Measurements from ENCODE around the gene P4HA2. TPM values are rescaled to one million over a fixed set of nuclear protein-coding genes. Genes with fewer than 3 reads are reported as not detected.

P4HA2 gene
- total RNA-seq, 1 donor from 2014 or later, result 104 TPM

DNA sequence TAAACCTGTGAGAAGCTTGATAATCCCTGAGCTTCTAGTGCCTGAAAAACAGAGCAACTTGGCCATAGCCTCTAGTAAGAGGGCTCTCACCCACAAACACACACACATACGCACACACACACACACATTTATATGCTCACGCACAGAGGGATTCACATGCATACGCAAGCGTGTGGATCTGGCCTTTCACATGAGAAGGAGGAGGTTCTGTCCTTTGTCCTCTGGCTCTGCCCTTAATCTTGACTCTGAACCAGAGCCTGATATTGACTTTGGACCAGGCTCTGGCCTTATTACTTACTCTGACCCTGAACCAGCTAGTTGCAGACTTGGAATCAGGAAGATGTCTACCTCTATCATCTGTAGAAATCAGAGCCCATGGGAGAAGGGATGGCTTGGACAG is 10.0 kb upstream of the P4HA2 start:
- H3K4me3 Mint-ChIP-seq (ENCODE audit: unreplicated experiment), result no peak overlapping the region
- DNase-seq (ENCODE audit: extremely low spot score, unreplicated experiment), result no peak
- peaks cover 9% of the 10 kb centered on the region for H3K9me3 Mint-ChIP-seq (ENCODE audit: unreplicated experiment)
- H3K4me1 Mint-ChIP-seq (ENCODE audit: unreplicated experiment), result no peaks in the 10 kb centered on the region
- TF ChIP-seq, protein P1, sequence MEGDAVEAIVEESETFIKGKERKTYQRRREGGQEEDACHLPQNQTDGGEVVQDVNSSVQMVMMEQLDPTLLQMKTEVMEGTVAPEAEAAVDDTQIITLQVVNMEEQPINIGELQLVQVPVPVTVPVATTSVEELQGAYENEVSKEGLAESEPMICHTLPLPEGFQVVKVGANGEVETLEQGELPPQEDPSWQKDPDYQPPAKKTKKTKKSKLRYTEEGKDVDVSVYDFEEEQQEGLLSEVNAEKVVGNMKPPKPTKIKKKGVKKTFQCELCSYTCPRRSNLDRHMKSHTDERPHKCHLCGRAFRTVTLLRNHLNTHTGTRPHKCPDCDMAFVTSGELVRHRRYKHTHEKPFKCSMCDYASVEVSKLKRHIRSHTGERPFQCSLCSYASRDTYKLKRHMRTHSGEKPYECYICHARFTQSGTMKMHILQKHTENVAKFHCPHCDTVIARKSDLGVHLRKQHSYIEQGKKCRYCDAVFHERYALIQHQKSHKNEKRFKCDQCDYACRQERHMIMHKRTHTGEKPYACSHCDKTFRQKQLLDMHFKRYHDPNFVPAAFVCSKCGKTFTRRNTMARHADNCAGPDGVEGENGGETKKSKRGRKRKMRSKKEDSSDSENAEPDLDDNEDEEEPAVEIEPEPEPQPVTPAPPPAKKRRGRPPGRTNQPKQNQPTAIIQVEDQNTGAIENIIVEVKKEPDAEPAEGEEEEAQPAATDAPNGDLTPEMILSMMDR (IDR thresholded peaks at IDR 0.05), result no peak
- H3K36me3 Mint-ChIP-seq (ENCODE audit: unreplicated experiment), result no peaks in the 10 kb centered on the region
- H3K27me3 Mint-ChIP-seq (ENCODE audit: unreplicated experiment), result peaks cover 3% of the 10 kb centered on the region
- no peak overlapping the region for H3K27ac Mint-ChIP-seq (ENCODE audit: unreplicated experiment)

DNA sequence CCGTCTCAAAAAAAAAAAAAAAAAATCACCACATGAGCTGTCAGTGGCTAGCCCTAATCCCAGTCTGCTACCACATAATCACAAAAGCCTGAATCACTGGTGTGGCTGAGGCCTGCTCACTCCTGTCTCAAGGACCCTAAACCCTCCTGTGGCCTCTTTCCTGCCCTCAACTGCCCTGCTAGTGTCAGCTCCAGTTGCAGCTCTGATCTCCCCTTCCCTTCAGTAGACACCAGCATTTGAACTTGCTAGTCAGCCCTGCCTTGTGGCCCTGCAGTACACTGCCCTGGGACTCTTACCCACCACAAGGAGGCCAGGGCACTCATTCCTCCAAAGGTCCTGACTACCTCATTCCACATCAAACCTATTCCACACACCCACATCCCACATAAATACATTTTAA is 9.5 kb upstream of the P4HA2 start:
- Mint-ChIP-seq H3K4me1 (ENCODE audit: unreplicated experiment) (no peaks in the 10 kb centered on the region), H3K27me3 (ENCODE audit: unreplicated experiment) (peaks cover 5% of the 10 kb centered on the region), H3K9me3 (ENCODE audit: unreplicated experiment) (peaks cover 9% of the 10 kb centered on the region), H3K4me3 (ENCODE audit: unreplicated experiment) (no peak overlapping the region), H3K36me3 (ENCODE audit: unreplicated experiment) (no peaks in the 10 kb centered on the region), H3K27ac (ENCODE audit: unreplicated experiment) (no peak overlapping the region)
- DNase-seq (ENCODE audit: extremely low spot score, unreplicated experiment), result no peak
- TF ChIP-seq, protein P1 (IDR thresholded peaks at IDR 0.05), result no peak

DNA sequence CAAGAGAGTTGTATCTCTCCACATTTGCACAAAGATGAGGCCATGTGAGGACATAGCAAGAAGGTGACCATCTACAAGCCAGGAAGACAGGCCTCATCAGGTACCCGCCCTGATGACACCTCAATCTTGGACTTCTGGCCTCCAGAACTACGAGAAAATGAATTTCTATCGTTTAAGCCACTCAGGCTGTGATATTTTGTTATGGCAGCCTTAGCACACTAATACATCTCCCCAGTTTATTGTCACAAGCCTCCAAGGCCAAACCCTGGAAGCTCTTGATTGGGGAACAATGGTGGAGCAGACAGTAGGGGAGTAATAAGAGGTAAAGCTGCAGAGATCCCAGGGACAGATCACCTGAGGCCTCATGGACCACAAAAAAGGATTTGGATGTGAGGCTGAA is 7.7 kb upstream of the P4HA2 start:
- Mint-ChIP-seq H3K9me3 (ENCODE audit: unreplicated experiment) (no peaks in the 10 kb centered on the region), H3K36me3 (ENCODE audit: unreplicated experiment) (no peaks in the 10 kb centered on the region), H3K4me3 (ENCODE audit: unreplicated experiment) (no peak overlapping the region), H3K4me1 (ENCODE audit: unreplicated experiment) (no peaks in the 10 kb centered on the region), H3K27ac (ENCODE audit: unreplicated experiment) (no peak overlapping the region), H3K27me3 (ENCODE audit: unreplicated experiment) (peaks cover 3% of the 10 kb centered on the region)
- DNase-seq (ENCODE audit: extremely low spot score, unreplicated experiment), result no peak
- TF ChIP-seq, protein P1 (IDR thresholded peaks at IDR 0.05), result no peak

- no peak for DNase-seq (ENCODE audit: extremely low spot score, unreplicated experiment)
- Mint-ChIP-seq H3K4me3 (ENCODE audit: unreplicated experiment) (no peak overlapping the region), H3K4me1 (ENCODE audit: unreplicated experiment) (no peaks in the 10 kb centered on the region), H3K36me3 (ENCODE audit: unreplicated experiment) (no peaks in the 10 kb centered on the region), H3K27me3 (ENCODE audit: unreplicated experiment) (peaks cover 3% of the 10 kb centered on the region), H3K27ac (ENCODE audit: unreplicated experiment) (no peak overlapping the region), H3K9me3 (ENCODE audit: unreplicated experiment) (no peaks in the 10 kb centered on the region)
- TF ChIP-seq, protein P1 (IDR thresholded peaks at IDR 0.05), result no peak
Measured at GRCh38 chr5:132234684-132235062, 7.0 kb upstream of the P4HA2 start.

- no peaks in the 10 kb centered on the region for H3K4me1 Mint-ChIP-seq (ENCODE audit: unreplicated experiment)
- peaks cover 3% of the 10 kb centered on the region for H3K27me3 Mint-ChIP-seq (ENCODE audit: unreplicated experiment)
- TF ChIP-seq, protein P1 (IDR thresholded peaks at IDR 0.05), result no peak
- H3K36me3 Mint-ChIP-seq (ENCODE audit: unreplicated experiment), result no peaks in the 10 kb centered on the region
- no peak overlapping the region for H3K27ac Mint-ChIP-seq (ENCODE audit: unreplicated experiment)
- H3K4me3 Mint-ChIP-seq (ENCODE audit: unreplicated experiment), result no peak overlapping the region
- no peaks in the 10 kb centered on the region for H3K9me3 Mint-ChIP-seq (ENCODE audit: unreplicated experiment)
- no peak for DNase-seq (ENCODE audit: extremely low spot score, unreplicated experiment)
Measured at GRCh38 chr5:132233811-132234683, 6.4 kb upstream of the P4HA2 start.

All from osteocyte (in vitro differentiated cells).